Ovary (tissue), 9 donors: ENCODE results near the gene GRIK3. TPM values are rescaled to one million over a fixed set of nuclear protein-coding genes. Genes with fewer than 3 reads are reported as not detected.

ENCODE experiments used
- DNase-seq, 5 donors: peaks; one replicate each; pipeline ENCODE4 v3.0.0-alpha.2; 2019 to 2020
- H3K27ac ChIP-seq, 2 donors: fragments of 200-600 bp; one replicate each; pipeline versions ENCODE4 v1.5.1 to v1.8.0; 2019 to 2022
- H3K27me3 ChIP-seq: fragments of 200-600 bp; one replicate; pipeline ENCODE4 v1.8.0; 2022
- H3K36me3 ChIP-seq: fragments of 200-600 bp; sonication (generic); one replicate; pipeline ENCODE4 v1.5.1; 2019
- H3K4me1 ChIP-seq: one replicate; pipeline ENCODE4 v1.8.1; 2013; ENCODE audit warnings: mild to moderate bottlenecking, moderate library complexity; ENCODE audit not compliant: insufficient read depth
- H3K4me3 ChIP-seq: fragments of 200-600 bp; sonication (generic); one replicate; pipeline ENCODE4 v1.5.1; 2017
- H3K9me3 ChIP-seq, 2 donors: fragments of 200-600 bp in 1 of 2; sonication (generic) in 1 of 2; one replicate each; pipeline versions ENCODE4 v1.5.1 to v1.8.1; 2013 to 2019; ENCODE audit warnings: mild to moderate bottlenecking in 1 of 2, moderate library complexity in 1 of 2
- EP300 ChIP-seq: sonication (generic); formaldehyde crosslinking; IDR thresholded peaks from one replicate; pipeline ENCODE4 v1.6.1; 2017; ENCODE audit warnings: antibody characterized with exemption
- POLR2A ChIP-seq: fragments of 450-650 bp; IDR thresholded peaks from one replicate; pipeline ENCODE4 v1.6.1; 2017; ENCODE audit warnings: antibody characterized with exemption, mild to moderate bottlenecking, moderate library complexity
- WGBS, 3 donors: extraction: QIAGEN DNeasy Blood & Tissue Kit in 1 of 3; methylation state at CpG; one replicate each; pipeline versions ENCODE4 v1.1.5 to v1.1.7; 2013 to 2017; 5-methylcytosine and 5-hydroxymethylcytosine counted together
- intact Hi-C, 4 donors: fragments of 100-400 bp; cut with DNase I; formaldehyde crosslinking; loops; one replicate each; pipeline versions ENCODE4 v1.11.0 to v1.15.1; 2022 to 2023
- polyA plus RNA-seq, 2 donors: library from polyadenylated mRNA; stranded (reverse); fragments of 200-250 nt in 1 of 2; fragments of 350-450 nt in 1 of 2; fragmentation: Illumina TruSeq in 1 of 2; extraction: RNeasy Lipid Tissue Mini Kit (QIAGEN cat#74804) in 1 of 2; gene quantifications; one replicate each; pipeline ENCODE4 v1.2.3, GENCODE V29; 2013 to 2014
- total RNA-seq, 7 donors: library from RNA; depleted of rRNA in 2 of 7; stranded (reverse); fragments of >200 nt in 2 of 7; fragmentation: NEBNext Ultra II Directional in 3 of 7; extraction: Animal tissue kit (Norgen Biotek cat#: 25700) in 3 of 7; gene quantifications; one replicate each; pipeline versions ENCODE4 v1.1.0 to v1.2.4, GENCODE V29; 2016 to 2023
- TF ChIP-seq, protein P1 (sequence below), 3 donors: fragments of 450-650 bp in 2 of 3; fragments of 200-600 bp in 1 of 3; IDR thresholded peaks; one replicate each; pipeline versions ENCODE4 v1.5.1 to v1.8.0; 2016 to 2022; ENCODE audit warnings: antibody characterized with exemption in 3 of 3, mild to moderate bottlenecking in 1 of 3
- donor health status: DM: no; HTN: no; CAD: no; lungs with moderate emphysema.
- donor health status: DM: no; HTN: no; CAD: no.
- donor health status: Bipolar disorder and iron deficiency.
- donor health status: DM: yes; HTN: yes; CAD: no.
- donor health status: DM: no; HTN: no; CAD: no.
- donor health status: DM: yes; HTN: yes; CAD: no.

Gene GRIK3
- total and polyA plus RNA-seq, 9 donors: 0.11 to 0.97 (median 0.32) TPM; not detected in 2

DNA sequence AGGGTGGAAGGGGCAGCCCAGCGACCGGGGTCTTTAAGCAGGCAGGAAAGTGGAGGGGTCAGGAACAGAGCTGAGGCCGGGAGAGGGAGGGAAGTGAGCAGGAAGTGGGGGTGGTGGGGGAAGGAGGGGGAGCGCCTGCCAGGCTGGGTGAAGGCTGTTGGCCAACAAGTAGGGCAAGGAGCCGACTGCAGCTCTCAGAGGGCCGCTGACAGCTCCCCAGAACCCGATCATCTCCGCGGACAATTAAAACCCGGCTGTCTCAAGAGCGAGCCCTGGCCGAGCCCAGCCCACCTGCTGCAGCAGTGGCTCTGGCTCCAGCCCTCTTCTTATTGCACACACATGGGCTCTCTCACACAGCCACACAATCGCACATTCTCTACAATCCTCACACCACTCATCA, 51.6 kb downstream of the GRIK3 start:
- intact Hi-C loops: no loop called here
- no peaks in the 10 kb centered on the region for H3K36me3 ChIP-seq
- H3K27ac ChIP-seq: no peak overlapping the region
- 6 to 22% (median 7%) methylated on average over 13 of the region's 13 CpGs for WGBS, 3 donors
- H3K4me3 ChIP-seq: no peak overlapping the region
- H3K27me3 ChIP-seq: no peaks in the 10 kb centered on the region
- DNase-seq: no peak
- TF ChIP-seq EP300 (no peak), POLR2A (no peak)
- TF ChIP-seq, protein P1, sequence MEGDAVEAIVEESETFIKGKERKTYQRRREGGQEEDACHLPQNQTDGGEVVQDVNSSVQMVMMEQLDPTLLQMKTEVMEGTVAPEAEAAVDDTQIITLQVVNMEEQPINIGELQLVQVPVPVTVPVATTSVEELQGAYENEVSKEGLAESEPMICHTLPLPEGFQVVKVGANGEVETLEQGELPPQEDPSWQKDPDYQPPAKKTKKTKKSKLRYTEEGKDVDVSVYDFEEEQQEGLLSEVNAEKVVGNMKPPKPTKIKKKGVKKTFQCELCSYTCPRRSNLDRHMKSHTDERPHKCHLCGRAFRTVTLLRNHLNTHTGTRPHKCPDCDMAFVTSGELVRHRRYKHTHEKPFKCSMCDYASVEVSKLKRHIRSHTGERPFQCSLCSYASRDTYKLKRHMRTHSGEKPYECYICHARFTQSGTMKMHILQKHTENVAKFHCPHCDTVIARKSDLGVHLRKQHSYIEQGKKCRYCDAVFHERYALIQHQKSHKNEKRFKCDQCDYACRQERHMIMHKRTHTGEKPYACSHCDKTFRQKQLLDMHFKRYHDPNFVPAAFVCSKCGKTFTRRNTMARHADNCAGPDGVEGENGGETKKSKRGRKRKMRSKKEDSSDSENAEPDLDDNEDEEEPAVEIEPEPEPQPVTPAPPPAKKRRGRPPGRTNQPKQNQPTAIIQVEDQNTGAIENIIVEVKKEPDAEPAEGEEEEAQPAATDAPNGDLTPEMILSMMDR (IDR thresholded peaks at IDR 0.05): no peak
- no peaks in the 10 kb centered on the region for H3K4me1 ChIP-seq
- no peaks in the 10 kb centered on the region for H3K9me3 ChIP-seq

DNA sequence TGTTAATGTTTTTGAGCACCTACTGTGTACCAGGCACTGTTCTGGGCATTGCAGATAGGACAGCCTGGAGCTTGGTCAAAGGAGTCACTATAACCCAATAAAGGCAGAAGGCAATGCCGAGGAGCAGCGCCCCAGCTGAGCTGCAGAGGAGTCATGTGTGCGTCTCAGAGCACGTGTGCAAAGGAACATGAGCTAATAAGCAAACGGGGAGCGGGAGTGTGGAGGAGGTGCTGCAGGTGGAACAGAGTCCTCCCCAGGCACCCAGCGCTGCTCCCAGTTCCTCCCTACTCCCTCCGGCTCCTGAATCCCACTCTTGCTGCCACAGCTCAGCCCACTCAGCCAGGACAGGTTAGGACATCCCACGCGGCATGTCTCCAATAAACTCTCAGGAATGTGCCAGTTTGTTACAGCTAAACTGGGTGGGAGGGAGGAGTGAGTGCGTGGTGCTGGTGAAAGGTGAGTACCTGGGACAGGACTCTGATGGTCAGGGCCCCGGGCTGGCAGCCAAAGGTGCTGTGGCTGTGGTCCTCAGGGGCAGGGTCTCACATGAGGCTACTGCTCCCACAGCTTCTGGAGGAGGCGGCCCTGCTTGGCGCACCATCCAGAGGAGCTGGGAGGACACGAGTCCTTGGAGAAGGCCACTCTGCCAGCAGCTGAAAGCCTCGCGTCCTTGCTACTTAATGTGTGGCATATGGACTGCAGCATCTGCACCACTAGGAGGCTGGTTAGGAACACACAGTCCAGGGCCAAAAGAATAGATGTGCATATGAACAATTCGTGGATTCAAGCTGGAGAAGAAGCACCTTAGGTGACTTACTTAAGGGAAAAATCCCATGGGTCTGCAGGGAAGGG, 52.3 kb downstream of the GRIK3 start:
- no peak overlapping the region for H3K4me3 ChIP-seq
- H3K4me1 ChIP-seq: no peaks in the 10 kb centered on the region
- no peaks in the 10 kb centered on the region for H3K9me3 ChIP-seq
- intact Hi-C loops: no loop called here
- no peak for DNase-seq
- H3K36me3 ChIP-seq: no peaks in the 10 kb centered on the region
- H3K27me3 ChIP-seq: no peaks in the 10 kb centered on the region
- WGBS, 3 donors: 9 to 18% (median 12%) methylated on average over 18 of the region's 18 CpGs
- TF ChIP-seq EP300 (no peak), POLR2A (no peak)
- TF ChIP-seq, protein P1 (IDR thresholded peaks at IDR 0.05): no peak
- H3K27ac ChIP-seq: no peak overlapping the region

DNA sequence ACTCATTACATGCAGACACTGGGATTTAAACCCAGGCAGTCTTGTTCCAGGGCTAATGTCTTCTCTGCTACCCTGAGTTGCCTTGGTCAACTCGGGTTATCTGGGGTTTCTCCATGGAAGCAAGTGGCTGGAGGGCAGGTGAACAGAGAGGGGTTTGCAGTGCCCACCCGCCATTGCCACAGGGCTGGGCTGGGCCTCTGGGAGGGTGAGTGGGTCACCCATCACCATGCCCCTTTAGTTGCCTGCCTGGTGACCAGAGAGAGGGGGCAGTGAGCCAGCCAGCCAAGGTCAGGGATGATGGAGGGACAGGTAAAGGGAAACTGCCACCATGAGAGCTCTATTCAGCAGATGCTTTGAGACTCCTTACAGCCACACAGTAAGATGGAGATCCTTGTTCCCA, 53.2 kb downstream of the GRIK3 start:
- Histone ChIP-seq H3K4me1 (no peaks in the 10 kb centered on the region), H3K27me3 (no peaks in the 10 kb centered on the region), H3K9me3 (no peaks in the 10 kb centered on the region), H3K4me3 (no peak overlapping the region), H3K27ac (no peak overlapping the region), H3K36me3 (no peaks in the 10 kb centered on the region)
- DNase-seq: no peak
- intact Hi-C loops: no loop called here
- 74 to 86% (median 75%) methylated on average over 2 of the region's 2 CpGs for WGBS, 3 donors
- TF ChIP-seq, protein P1 (IDR thresholded peaks at IDR 0.05): no peak
- no peak for TF ChIP-seq EP300

DNA sequence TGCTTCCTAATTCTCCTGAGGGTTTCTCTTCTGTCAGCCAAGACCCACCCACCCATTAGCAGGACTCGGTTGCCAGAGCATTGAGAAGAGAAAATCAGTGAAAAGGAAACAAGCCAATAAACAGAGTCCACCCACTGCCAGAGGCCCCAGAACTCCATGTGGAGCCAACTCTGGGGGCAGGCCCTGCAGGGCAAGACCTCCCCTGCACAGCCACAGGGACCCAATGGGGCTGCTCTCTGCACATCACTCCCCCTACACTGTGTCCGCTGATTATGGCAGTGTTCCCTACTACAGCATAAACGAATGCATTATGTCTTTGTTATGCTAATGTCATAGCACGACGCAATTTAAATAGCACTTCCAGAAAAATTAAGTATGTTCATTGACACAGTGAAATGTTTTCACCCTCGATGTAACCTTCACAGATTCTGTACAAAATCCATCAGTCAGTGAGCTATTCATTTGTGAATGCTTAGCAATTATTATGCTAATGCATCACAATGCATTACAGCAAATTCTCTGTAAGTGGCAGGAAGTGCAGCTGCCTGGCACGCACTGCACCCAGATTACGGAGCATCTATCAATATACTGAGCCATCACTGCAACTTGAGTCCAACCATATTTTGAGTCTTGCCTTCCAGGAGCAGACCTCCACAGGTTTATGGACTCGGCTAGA, 56.4 kb downstream of the GRIK3 start:
- TF ChIP-seq EP300: no peak
- TF ChIP-seq, protein P1 (IDR thresholded peaks at IDR 0.05): no peak
- no peak for TF ChIP-seq POLR2A
- Histone ChIP-seq H3K4me1 (no peaks in the 10 kb centered on the region), H3K36me3 (no peaks in the 10 kb centered on the region), H3K4me3 (no peak overlapping the region), H3K27me3 (no peaks in the 10 kb centered on the region), H3K27ac (no peak overlapping the region), H3K9me3 (no peaks in the 10 kb centered on the region)
- WGBS, 3 donors: 67 to 76% (median 73%) methylated on average over 9 of the region's 9 CpGs
- DNase-seq: no peak
- intact Hi-C loops: no loop called here
